ENCODE data around the gene MAML1.

Gene MAML1

DNA sequence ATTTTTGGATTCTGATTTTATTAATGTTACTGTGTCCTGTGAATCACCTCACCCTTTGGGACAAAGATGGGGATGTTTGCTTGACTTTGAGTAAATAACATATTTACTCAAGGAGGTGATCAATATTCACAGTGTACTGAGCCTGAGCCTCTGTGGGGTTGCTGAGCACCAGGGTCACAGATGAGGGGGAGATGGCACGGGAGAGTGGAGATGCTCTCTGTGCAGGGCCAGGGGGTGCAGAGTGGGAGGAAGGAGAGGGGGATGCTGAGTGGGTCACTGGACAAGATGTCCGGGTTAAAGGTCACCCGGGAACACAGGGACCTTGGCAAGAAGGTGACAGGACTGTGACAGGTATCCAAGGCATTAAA, 92.1 kb downstream of the MAML1 start:
- peak; percentile 10 for DNase-seq

DNA sequence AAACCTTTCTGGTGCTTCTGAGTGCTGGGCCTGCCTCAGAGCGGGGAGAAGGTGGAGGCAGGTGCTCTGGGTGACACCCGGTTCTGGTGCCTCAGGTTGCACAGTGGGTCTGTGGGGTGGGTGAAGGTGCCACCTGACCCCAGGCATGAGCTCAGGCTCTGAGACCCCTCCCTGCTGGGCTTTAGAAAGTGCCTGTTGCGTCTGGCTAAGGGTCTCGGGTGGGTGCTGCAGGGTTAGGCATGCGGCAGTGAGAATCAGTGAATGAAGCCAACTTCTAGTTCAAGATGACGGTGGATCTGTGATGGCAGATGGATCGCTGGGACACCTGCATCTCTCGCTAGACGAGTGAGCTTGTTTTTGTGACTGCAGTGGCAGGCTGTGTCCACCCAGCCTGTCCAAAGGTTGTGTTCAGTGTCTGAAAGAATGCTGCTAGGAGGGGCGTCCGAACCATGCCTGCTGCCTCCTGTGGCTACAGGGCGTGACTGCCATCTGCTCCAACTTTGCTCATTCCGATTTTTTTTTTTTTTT, 93.1 kb downstream of the MAML1 start:
- DNase-seq, result peak; percentile 20

All from left hindlimb (tissue), 1 donor.